ENCODE data around the gene SIK2.
"Not testable (repeated sequence)": the region's sequence is repeated elsewhere in the genome, so short reads cannot be mapped to it uniquely, and the experiment has no call there.

Gene SIK2

GRCh38 chr11:111703576-111703975 is 101.3 kb downstream of the SIK2 start:
- no peak for DNase-seq (ENCODE audit: low read depth, low spot score)
- no peak for TF ChIP-seq CTCF (IDR thresholded peaks at IDR 0.05; ENCODE audit: low read depth, low read length)
- H3K4me3 ChIP-seq (ENCODE audit: low read depth, low read length) = no peak overlapping the region
- in situ Hi-C loops (cut with HindIII; ENCODE audit: low sequenced_read_pairs) = no loop called here

GRCh38 chr11:111707039-111707690 is 104.9 kb downstream of the SIK2 start:
- TF ChIP-seq CTCF (IDR thresholded peaks at IDR 0.05; ENCODE audit: low read depth, low read length) = no peak
- in situ Hi-C loops (cut with HindIII; ENCODE audit: low sequenced_read_pairs) = no loop called here
- H3K4me3 ChIP-seq (ENCODE audit: low read depth, low read length) = no peak overlapping the region
- DNase-seq (ENCODE audit: low read depth, low spot score) = peak; percentile 94

- no peak for TF ChIP-seq CTCF (IDR thresholded peaks at IDR 0.05; ENCODE audit: low read depth, low read length)
- no peak overlapping the region for H3K4me3 ChIP-seq (ENCODE audit: low read depth, low read length)
- no peak for DNase-seq (ENCODE audit: low read depth, low spot score)
- in situ Hi-C loops (cut with HindIII; ENCODE audit: low sequenced_read_pairs) = no loop called here
Observed at GRCh38 chr11:111707691-111708067, 105.4 kb downstream of the SIK2 start.

- H3K4me3 ChIP-seq (ENCODE audit: low read depth, low read length) = no peak overlapping the region
- DNase-seq (ENCODE audit: low read depth, low spot score) = no peak
- in situ Hi-C loops (cut with HindIII; ENCODE audit: low sequenced_read_pairs) = no loop called here
- TF ChIP-seq CTCF (IDR thresholded peaks at IDR 0.05; ENCODE audit: low read depth, low read length) = no peak
Observed at GRCh38 chr11:111714522-111714921, 112.3 kb downstream of the SIK2 start.

- no peak overlapping the region for H3K4me3 ChIP-seq (ENCODE audit: low read depth, low read length)
- in situ Hi-C loops (cut with HindIII; ENCODE audit: low sequenced_read_pairs) = no loop called here
- DNase-seq (ENCODE audit: low read depth, low spot score) = no peak
- no peak for TF ChIP-seq CTCF (IDR thresholded peaks at IDR 0.05; ENCODE audit: low read depth, low read length)
Observed at GRCh38 chr11:111715142-111715816, 113.0 kb downstream of the SIK2 start.

- H3K4me3 ChIP-seq (ENCODE audit: low read depth, low read length); DNase-seq (ENCODE audit: low read depth, low spot score); in situ Hi-C loops (cut with HindIII; ENCODE audit: low sequenced_read_pairs): not testable (repeated sequence)
Observed at GRCh38 chr11:111717660-111718059, 115.4 kb downstream of the SIK2 start.

- in situ Hi-C loops (cut with HindIII; ENCODE audit: low sequenced_read_pairs) = no loop called here
- TF ChIP-seq CTCF (IDR thresholded peaks at IDR 0.05; ENCODE audit: low read depth, low read length) = peak; percentile 4
- DNase-seq (ENCODE audit: low read depth, low spot score) = peak; percentile 90
- no peak overlapping the region for H3K4me3 ChIP-seq (ENCODE audit: low read depth, low read length)
Observed at GRCh38 chr11:111718436-111718835, 116.2 kb downstream of the SIK2 start.
